T-helper 1 cell treated with Interleukin-12 subunit alpha and Interleukin-12 subunit beta and Interleukin-4 antibody, amounts not matched to agents 30 μg/mL and 1 μg/mL, for 36 hours (primary cell): ENCODE results near the gene CSMD2.

Experiments used
- H3K27ac Mint-ChIP-seq: one replicate; pipeline ENCODE4 v1.8.0; 2021; ENCODE audit warnings: mild to moderate bottlenecking, mixed read lengths
- H3K27me3 Mint-ChIP-seq: one replicate; pipeline ENCODE4 v1.8.0; 2021; ENCODE audit warnings: low read depth, mixed read lengths
- H3K36me3 Mint-ChIP-seq: one replicate; pipeline ENCODE4 v1.8.0; 2021; ENCODE audit warnings: low read depth, mixed read lengths
- H3K4me1 Mint-ChIP-seq: one replicate; pipeline ENCODE4 v1.8.0; 2021; ENCODE audit warnings: low read depth, mixed read lengths
- H3K4me3 Mint-ChIP-seq: one replicate; pipeline ENCODE4 v1.8.0; 2021; ENCODE audit warnings: mild to moderate bottlenecking, moderate library complexity, mixed read lengths
- H3K9me3 Mint-ChIP-seq: one replicate; pipeline ENCODE4 v1.8.0; 2021; ENCODE audit warnings: mixed read lengths

Gene CSMD2

GRCh38 chr1:33468967-33469366 is 696.1 kb downstream of the CSMD2 start:
- no peaks in the 10 kb centered on the region for H3K9me3 Mint-ChIP-seq
- H3K27ac Mint-ChIP-seq: no peak overlapping the region
- H3K36me3 Mint-ChIP-seq: no peaks in the 10 kb centered on the region
- peaks cover 18% of the 10 kb centered on the region for H3K4me1 Mint-ChIP-seq
- no peak overlapping the region for H3K4me3 Mint-ChIP-seq
- no peaks in the 10 kb centered on the region for H3K27me3 Mint-ChIP-seq

DNA sequence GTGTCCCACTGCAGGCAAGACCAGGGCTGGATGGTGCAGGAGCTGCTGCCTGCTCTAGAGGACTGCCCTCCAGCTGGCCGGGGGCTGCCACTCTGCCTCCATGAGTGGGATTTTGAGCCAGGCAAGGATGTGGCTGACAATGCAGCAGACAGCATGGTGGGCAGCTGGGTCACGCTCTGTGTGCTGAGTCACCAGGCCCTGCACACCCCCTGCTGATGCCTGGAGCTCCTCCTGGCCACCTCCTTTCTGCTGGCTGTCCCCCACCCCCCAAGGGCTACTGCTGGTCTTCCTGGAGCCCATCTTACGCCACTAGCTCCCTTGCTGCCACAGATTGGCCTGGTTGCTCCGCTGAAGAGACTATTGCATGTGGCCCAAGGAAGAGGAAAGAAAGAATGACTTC is 696.5 kb downstream of the CSMD2 start:
- no peaks in the 10 kb centered on the region for H3K36me3 Mint-ChIP-seq
- no peak overlapping the region for H3K27ac Mint-ChIP-seq
- H3K4me3 Mint-ChIP-seq: no peak overlapping the region
- H3K4me1 Mint-ChIP-seq: peaks cover 17% of the 10 kb centered on the region
- no peaks in the 10 kb centered on the region for H3K27me3 Mint-ChIP-seq
- no peaks in the 10 kb centered on the region for H3K9me3 Mint-ChIP-seq

DNA sequence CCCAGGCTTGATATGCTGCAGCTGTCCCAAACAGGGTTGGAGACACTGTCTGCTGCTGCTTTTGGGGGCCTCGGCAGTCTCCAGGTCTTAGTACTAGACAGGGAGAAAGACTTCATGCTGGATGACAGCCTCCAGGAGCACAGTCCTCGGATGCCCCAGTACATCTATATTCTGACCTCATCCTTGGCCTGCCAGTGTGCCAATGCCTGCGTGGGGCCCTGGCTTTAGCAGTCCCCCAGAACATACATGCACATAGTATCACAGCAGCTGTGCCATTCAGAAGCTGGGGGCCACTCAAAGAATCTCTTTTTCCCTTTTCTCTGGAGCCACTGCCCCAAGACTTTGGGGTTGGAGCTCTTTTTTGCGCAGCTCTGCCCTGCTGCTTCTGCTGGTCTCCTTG is 697.0 kb downstream of the CSMD2 start:
- H3K36me3 Mint-ChIP-seq: no peaks in the 10 kb centered on the region
- H3K27me3 Mint-ChIP-seq: no peaks in the 10 kb centered on the region
- no peak overlapping the region for H3K27ac Mint-ChIP-seq
- peaks cover 12% of the 10 kb centered on the region for H3K4me1 Mint-ChIP-seq
- no peak overlapping the region for H3K4me3 Mint-ChIP-seq
- no peaks in the 10 kb centered on the region for H3K9me3 Mint-ChIP-seq

GRCh38 chr1:33466159-33466558 is 698.9 kb downstream of the CSMD2 start:
- H3K27me3 Mint-ChIP-seq: peaks cover 3% of the 10 kb centered on the region
- H3K36me3 Mint-ChIP-seq: no peaks in the 10 kb centered on the region
- H3K4me1 Mint-ChIP-seq: peaks cover 5% of the 10 kb centered on the region
- no peak overlapping the region for H3K4me3 Mint-ChIP-seq
- H3K9me3 Mint-ChIP-seq: no peaks in the 10 kb centered on the region
- no peak overlapping the region for H3K27ac Mint-ChIP-seq

DNA sequence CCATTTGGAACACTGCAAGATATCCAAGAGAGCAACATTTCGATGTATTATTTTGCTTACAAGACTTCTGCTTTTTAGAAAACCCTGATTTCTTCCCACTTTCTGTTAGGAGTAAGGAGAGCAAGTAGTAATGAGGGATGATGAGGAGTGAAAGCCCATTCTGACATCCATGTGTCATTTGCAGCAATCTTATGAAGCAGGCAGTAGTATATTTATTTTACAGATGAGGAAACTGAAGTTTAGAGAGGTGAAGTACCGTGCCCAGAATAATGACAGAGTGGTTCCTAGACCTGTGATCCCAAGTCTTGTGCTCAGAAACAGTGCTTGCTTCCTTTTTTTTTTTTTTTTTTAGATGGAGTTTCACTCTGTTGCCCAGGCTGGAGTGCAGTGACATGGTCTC is 699.7 kb downstream of the CSMD2 start:
- Mint-ChIP-seq H3K36me3 (no peaks in the 10 kb centered on the region), H3K27me3 (peaks cover 5% of the 10 kb centered on the region), H3K4me1 (no peaks in the 10 kb centered on the region), H3K4me3 (no peak overlapping the region), H3K27ac (no peak overlapping the region), H3K9me3 (no peaks in the 10 kb centered on the region)

GRCh38 chr1:33464552-33464951 is 700.5 kb downstream of the CSMD2 start:
- H3K4me3 Mint-ChIP-seq: no peak overlapping the region
- H3K4me1 Mint-ChIP-seq: peaks cover 2% of the 10 kb centered on the region
- no peaks in the 10 kb centered on the region for H3K9me3 Mint-ChIP-seq
- no peaks in the 10 kb centered on the region for H3K36me3 Mint-ChIP-seq
- H3K27me3 Mint-ChIP-seq: peaks cover 7% of the 10 kb centered on the region
- H3K27ac Mint-ChIP-seq: no peak overlapping the region
